Body of pancreas (tissue), 4 donors: Measurements from ENCODE around the gene GDF2.

ENCODE experiments used
- CTCF ChIP-seq, 7 experiments: fragments of 450-650 bp in 4 of 7; fragments of 200-600 bp in 3 of 7; sonication (generic) in 3 of 7; IDR thresholded peaks; one replicate each; pipeline ENCODE4 v1.5.1; 2016 to 2019; ENCODE audit warnings: antibody characterized with exemption in 7 of 7
- POLR2A ChIP-seq, 3 donors: fragments of 450-650 bp; IDR thresholded peaks; one replicate each; pipeline ENCODE4 v1.6.1; 2016; ENCODE audit warnings: antibody characterized with exemption in 3 of 3, mild to moderate bottlenecking in 2 of 3

GRCh38 chr10:47348661-47349470, 26.6 kb downstream of the GDF2 start:
- TF ChIP-seq CTCF (IDR thresholded peaks at IDR 0.05) = no peak
- TF ChIP-seq POLR2A (IDR thresholded peaks at IDR 0.05) = no peak
